SH-SY5Y (cell line): ENCODE results near the gene DRICH1.

Experiments
- GATA2 ChIP-seq: IDR thresholded peaks from 2 replicates; pipeline ENCODE4 v1.6.1; 2011; ENCODE audit warnings: mild to moderate bottlenecking, low read depth, low read length
- GATA3 ChIP-seq: IDR thresholded peaks from 2 replicates; pipeline ENCODE4 v1.6.1; 2011; ENCODE audit warnings: low read depth, mild to moderate bottlenecking, low read length, moderate library complexity

DNA sequence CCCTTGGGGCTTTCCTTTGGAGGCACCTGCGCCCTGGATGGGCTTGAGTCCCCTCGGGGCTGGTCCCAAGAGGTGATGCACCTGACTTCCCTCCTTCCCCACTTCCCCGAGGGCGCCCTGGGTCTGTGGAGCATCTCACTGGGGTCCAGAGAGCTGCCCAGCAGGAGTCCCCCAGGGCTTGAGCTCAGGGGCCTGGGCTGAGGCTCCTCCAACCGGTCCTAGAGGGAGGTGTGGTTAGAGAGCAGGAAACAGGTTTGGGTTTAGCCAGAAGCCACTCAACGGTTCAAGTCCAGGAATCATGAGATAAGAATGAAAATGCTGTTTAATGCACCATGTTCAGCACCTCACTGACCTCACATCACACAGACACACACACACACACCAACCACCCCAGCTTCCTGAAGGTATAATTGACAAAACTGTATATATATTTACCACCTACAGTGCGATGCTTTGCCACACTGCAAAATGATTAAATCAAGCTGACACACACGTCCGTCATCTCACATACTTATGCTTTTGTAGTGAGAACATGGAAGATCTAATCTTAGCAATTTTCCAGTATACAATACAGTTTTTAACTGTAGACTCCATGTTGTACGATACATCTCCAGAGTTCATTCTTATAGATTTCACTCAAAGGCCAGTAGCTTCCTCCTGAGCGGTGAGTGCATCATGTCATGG is 51.4 kb downstream of the DRICH1 start:
- no peak for TF ChIP-seq GATA3
- no peak for TF ChIP-seq GATA2
